NT2/D1 (cell line): Measurements from ENCODE around the gene SLC16A1.

Source experiments
- YY1 ChIP-seq: IDR thresholded peaks from 2 replicates; pipeline ENCODE4 v1.6.1; 2011; ENCODE audit not compliant: insufficient read length, insufficient read depth
- ZNF274 ChIP-seq: IDR thresholded peaks from 2 replicates; pipeline ENCODE4 v1.6.1; 2011; ENCODE audit warnings: mild to moderate bottlenecking, low read depth, low read length

- TF ChIP-seq YY1: no peak
- TF ChIP-seq ZNF274: no peak
These were observed 18.5 kb downstream of the SLC16A1 start for GRCh38 chr1:112937495-112937894.
